Brain microvascular endothelial cell (primary cell): ENCODE results near the gene ADAD2.

Experiments used
- DNase-seq: peaks from one replicate; pipeline ENCODE4 v3.0.0-alpha.2; 2020
- H3K27ac ChIP-seq: fragments of 250-450 bp; sonication (Bioruptor Pico); 2 replicates; pipeline ENCODE4 v1.5.1; 2020; ENCODE audit warnings: mild to moderate bottlenecking, moderate library complexity
- H3K27me3 ChIP-seq: fragments of 250-450 bp; sonication (Bioruptor Pico); replicated peaks from 2 replicates; pipeline ENCODE4 v1.5.1; 2020; ENCODE audit warnings: mild to moderate bottlenecking
- H3K36me3 ChIP-seq: fragments of 250-450 bp; sonication (Bioruptor Pico); replicated peaks from 2 replicates; pipeline ENCODE4 v1.5.1; 2020; ENCODE audit warnings: mild to moderate bottlenecking
- H3K4me3 ChIP-seq: 2 replicates; pipeline ENCODE4 v1.5.1; 2011; ENCODE audit warnings: low read depth, mild to moderate bottlenecking, control low read depth, low read length, moderate library complexity
- in situ Hi-C: cut with HindIII; loops from 2 replicates; pipeline ENCODE4 v1.10.0; 2017; ENCODE audit warnings: low sequenced_read_pairs, low pct_ligation_motif_present
- TF ChIP-seq, protein P1 (sequence below): IDR thresholded peaks from 2 replicates; pipeline ENCODE4 v1.5.1; 2011; ENCODE audit warnings: low read depth, mild to moderate bottlenecking, moderate library complexity, low read length, control low read depth, inconsistent platforms; ENCODE audit errors: missing control alignments

The ADAD2 gene

DNA sequence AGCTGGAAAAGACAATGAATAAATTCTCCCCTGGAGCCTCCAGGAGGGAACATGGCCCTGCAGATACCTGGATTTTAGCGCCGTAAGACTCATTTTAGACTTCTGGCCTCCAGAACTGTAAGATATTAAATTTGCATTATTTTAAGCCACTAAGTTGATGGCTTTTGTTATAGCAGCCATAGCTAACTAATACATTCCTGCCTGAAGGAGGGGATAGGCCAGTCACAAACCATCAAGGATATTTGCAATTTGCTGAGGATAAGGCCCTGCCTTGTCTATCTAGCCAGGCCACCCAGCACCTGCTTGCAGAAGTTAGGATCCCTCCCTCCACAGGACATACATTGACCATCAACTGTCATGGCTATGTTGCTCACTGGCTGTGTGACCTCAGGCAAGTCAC, 53.8 kb downstream of the ADAD2 start:
- Histone ChIP-seq H3K4me3 (no peak overlapping the region), H3K36me3 (no peaks in the 10 kb centered on the region), H3K27me3 (peaks cover 10% of the 10 kb centered on the region), H3K27ac (no peak overlapping the region)
- TF ChIP-seq, protein P1, sequence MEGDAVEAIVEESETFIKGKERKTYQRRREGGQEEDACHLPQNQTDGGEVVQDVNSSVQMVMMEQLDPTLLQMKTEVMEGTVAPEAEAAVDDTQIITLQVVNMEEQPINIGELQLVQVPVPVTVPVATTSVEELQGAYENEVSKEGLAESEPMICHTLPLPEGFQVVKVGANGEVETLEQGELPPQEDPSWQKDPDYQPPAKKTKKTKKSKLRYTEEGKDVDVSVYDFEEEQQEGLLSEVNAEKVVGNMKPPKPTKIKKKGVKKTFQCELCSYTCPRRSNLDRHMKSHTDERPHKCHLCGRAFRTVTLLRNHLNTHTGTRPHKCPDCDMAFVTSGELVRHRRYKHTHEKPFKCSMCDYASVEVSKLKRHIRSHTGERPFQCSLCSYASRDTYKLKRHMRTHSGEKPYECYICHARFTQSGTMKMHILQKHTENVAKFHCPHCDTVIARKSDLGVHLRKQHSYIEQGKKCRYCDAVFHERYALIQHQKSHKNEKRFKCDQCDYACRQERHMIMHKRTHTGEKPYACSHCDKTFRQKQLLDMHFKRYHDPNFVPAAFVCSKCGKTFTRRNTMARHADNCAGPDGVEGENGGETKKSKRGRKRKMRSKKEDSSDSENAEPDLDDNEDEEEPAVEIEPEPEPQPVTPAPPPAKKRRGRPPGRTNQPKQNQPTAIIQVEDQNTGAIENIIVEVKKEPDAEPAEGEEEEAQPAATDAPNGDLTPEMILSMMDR, result no peak
- in situ Hi-C loops, result no loop called here
- no peak for DNase-seq

DNA sequence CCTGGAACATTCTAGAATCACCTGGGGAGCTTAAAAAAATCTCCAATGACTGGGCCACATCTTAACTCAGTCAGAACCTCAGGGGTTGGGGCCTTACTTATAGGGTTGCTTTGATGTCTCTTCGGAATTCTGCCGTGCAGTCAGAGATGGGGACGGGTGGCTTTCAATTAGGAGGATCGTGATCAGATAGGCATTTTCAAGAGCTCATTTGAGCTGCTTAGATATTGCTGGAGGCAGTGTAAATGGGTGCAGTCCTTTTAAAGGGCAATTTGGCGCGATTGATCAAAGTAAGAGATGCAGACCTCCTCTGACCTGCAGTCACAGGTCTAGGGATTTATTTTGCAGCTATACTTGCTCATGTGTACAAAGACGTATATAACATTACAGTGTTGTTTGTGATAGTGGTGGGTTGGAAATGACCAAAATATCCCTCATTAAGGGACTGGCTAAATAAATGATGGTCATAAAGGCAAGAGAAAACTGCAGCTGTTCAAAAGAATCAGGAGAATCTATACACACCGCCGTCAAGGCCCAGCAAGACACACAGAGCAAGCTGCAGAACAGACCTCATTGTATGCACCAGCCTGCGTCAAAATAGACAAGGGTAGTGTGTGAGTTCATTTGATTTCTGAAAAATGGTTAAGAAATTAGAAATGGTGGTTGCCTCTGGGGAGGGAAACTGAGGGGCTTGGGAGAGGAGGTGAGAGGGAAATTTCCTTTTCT, 55.2 kb downstream of the ADAD2 start:
- in situ Hi-C loops, result no loop called here
- no peak overlapping the region for H3K27ac ChIP-seq
- no peak overlapping the region for H3K4me3 ChIP-seq
- peaks cover 2% of the 10 kb centered on the region for H3K27me3 ChIP-seq
- no peaks in the 10 kb centered on the region for H3K36me3 ChIP-seq
- DNase-seq, result no peak
- TF ChIP-seq, protein P1, result no peak

DNA sequence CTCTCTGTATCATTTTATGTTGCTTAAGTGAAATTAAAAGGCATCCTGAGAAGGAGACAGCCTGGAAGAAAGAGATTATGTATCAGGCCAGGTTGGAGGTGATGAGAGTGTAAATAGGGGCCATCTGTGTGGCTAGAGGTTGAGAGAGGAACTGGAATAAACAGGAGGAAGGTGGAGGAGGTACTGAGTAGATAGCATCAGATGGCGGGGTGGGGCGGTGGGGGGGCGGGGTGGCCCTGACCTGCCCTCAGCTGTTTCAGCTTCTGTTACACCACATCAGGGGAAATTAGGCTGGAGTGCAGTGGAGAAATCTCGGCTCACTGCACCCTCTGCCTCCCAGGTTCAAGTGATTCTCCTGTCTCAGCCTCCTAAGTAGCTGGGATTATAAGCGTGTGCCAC, 55.7 kb downstream of the ADAD2 start:
- no peak for DNase-seq
- H3K4me3 ChIP-seq, result no peak overlapping the region

More for the DNA sequence above, 55.7 kb downstream of the ADAD2 start:
- TF ChIP-seq, protein P1, result no peak
- Histone ChIP-seq H3K27ac (no peak overlapping the region), H3K36me3 (no peaks in the 10 kb centered on the region), H3K27me3 (peaks cover 2% of the 10 kb centered on the region)
- in situ Hi-C loops, result no loop called here
